Measurements from ENCODE around the gene VSX1. TPM values are rescaled to one million over a fixed set of nuclear protein-coding genes. Genes with fewer than 3 reads are reported as not detected.

The VSX1 gene
- total RNA-seq, 2 donors from 2014 or later = not detected

GRCh38 chr20:25097498-25097897 is 15.6 kb upstream of the VSX1 start:
- Mint-ChIP-seq H3K9me3 (no peaks in the 10 kb centered on the region), H3K4me3 (no peak overlapping the region), H3K27me3 (ENCODE audit: insufficient read depth) (peaks cover 3% of the 10 kb centered on the region), H3K36me3 (ENCODE audit: low read depth) (no peaks in the 10 kb centered on the region), H3K27ac (no peak overlapping the region), H3K4me1 (no peaks in the 10 kb centered on the region)
- no peaks in the 10 kb centered on the region for H3K36me3 ChIP-seq (ENCODE audit: control insufficient read depth, insufficient read depth, low read length)
- WGBS, 2 experiments (ENCODE audit: insufficient coverage in 1 of 2, insufficient read length in 1 of 2) = 62 to 81% methylated on average over 2 of the region's 2 CpGs
- no peak for TF ChIP-seq CTCF (conservative IDR thresholded peaks at IDR 0.05)
- H3K27me3 ChIP-seq (ENCODE audit: control insufficient read depth, insufficient read depth, low read length, poor library complexity, severe bottlenecking) = peaks cover 13% of the 10 kb centered on the region
- no peak overlapping the region for H3K9ac ChIP-seq (ENCODE audit: extremely low read depth, low read length, poor library complexity, severe bottlenecking)
- no peaks in the 10 kb centered on the region for H3K4me1 ChIP-seq (ENCODE audit: control insufficient read depth, insufficient read depth, low read length)
- H3K4me3 ChIP-seq (ENCODE audit: low read length) = no peak overlapping the region
- no peaks in the 10 kb centered on the region for H3K9me3 ChIP-seq (ENCODE audit: control insufficient read depth, low read length)
- DNase-seq = no peak
- no peak overlapping the region for H3K27ac ChIP-seq (ENCODE audit: low read depth, low read length)

- H3K27ac Mint-ChIP-seq = no peak overlapping the region
- H3K9ac ChIP-seq (ENCODE audit: extremely low read depth, low read length, poor library complexity, severe bottlenecking) = no peak overlapping the region
- H3K27me3 ChIP-seq (ENCODE audit: control insufficient read depth, insufficient read depth, low read length, poor library complexity, severe bottlenecking) = peaks cover 59% of the 10 kb centered on the region
- no peak overlapping the region for H3K4me3 ChIP-seq (ENCODE audit: low read length)
- H3K9me3 ChIP-seq (ENCODE audit: control insufficient read depth, low read length) = no peaks in the 10 kb centered on the region
- H3K36me3 Mint-ChIP-seq (ENCODE audit: low read depth) = no peaks in the 10 kb centered on the region
- H3K4me1 ChIP-seq (ENCODE audit: control insufficient read depth, insufficient read depth, low read length) = no peaks in the 10 kb centered on the region
- 80 to 81% methylated on average over 8 to 14 of the region's 14 CpGs for WGBS, 2 experiments (ENCODE audit: insufficient coverage in 1 of 2, insufficient read length in 1 of 2)
- peaks cover 49% of the 10 kb centered on the region for H3K27me3 Mint-ChIP-seq (ENCODE audit: insufficient read depth)
- no peaks in the 10 kb centered on the region for H3K4me1 Mint-ChIP-seq
- H3K4me3 Mint-ChIP-seq = no peak overlapping the region
- TF ChIP-seq CTCF (conservative IDR thresholded peaks at IDR 0.05) = no peak
- no peak for DNase-seq
- H3K36me3 ChIP-seq (ENCODE audit: control insufficient read depth, insufficient read depth, low read length) = no peaks in the 10 kb centered on the region
- no peak overlapping the region for H3K27ac ChIP-seq (ENCODE audit: low read depth, low read length)
- H3K9me3 Mint-ChIP-seq = no peaks in the 10 kb centered on the region
Measured at GRCh38 chr20:25090492-25091429, 8.8 kb upstream of the VSX1 start.

- Mint-ChIP-seq H3K36me3 (ENCODE audit: low read depth) (no peaks in the 10 kb centered on the region), H3K27ac (no peak overlapping the region), H3K9me3 (no peaks in the 10 kb centered on the region), H3K4me1 (no peaks in the 10 kb centered on the region), H3K4me3 (no peak overlapping the region), H3K27me3 (ENCODE audit: insufficient read depth) (peaks cover 60% of the 10 kb centered on the region)
- Histone ChIP-seq H3K27me3 (ENCODE audit: control insufficient read depth, insufficient read depth, low read length, poor library complexity, severe bottlenecking) (peaks cover 62% of the 10 kb centered on the region), H3K4me3 (ENCODE audit: low read length) (no peak overlapping the region), H3K4me1 (ENCODE audit: control insufficient read depth, insufficient read depth, low read length) (no peaks in the 10 kb centered on the region), H3K27ac (ENCODE audit: low read depth, low read length) (no peak overlapping the region), H3K9ac (ENCODE audit: extremely low read depth, low read length, poor library complexity, severe bottlenecking) (no peak overlapping the region), H3K9me3 (ENCODE audit: control insufficient read depth, low read length) (no peaks in the 10 kb centered on the region), H3K36me3 (ENCODE audit: control insufficient read depth, insufficient read depth, low read length) (no peaks in the 10 kb centered on the region)
- WGBS, 2 experiments (ENCODE audit: insufficient coverage in 1 of 2, insufficient read length in 1 of 2) = 90 to 91% methylated on average over 9 to 12 of the region's 12 CpGs
- no peak for DNase-seq
- no peak for TF ChIP-seq CTCF (conservative IDR thresholded peaks at IDR 0.05)
Measured at GRCh38 chr20:25089662-25090061, 7.7 kb upstream of the VSX1 start.

Measured in endodermal cell (in vitro differentiated cells).